ENCODE measurements around the gene C6orf163.

Gene C6orf163

DNA sequence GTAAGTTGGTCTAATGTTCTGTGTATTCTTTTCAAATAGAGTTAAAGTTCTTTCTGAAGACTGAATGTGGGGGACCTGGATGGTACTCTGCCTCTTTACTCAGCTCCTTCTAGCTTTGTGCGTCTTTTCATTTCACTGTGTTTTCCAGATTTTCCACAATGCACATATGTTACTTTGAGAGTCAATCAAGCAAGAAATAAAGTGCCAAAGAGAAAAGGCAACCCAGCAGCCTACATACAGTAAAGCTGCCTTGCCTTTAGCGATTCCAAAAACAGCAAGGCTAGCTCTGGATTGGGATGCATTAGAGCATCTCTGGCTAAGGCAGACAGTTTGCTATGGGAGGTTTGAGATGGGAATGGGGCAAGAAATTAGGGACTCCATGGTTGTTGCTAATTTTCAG lies 5.3 kb downstream of the C6orf163 start:
- no peak for TF ChIP-seq Cebpa-rat (IDR thresholded peaks at IDR 0.05)
- Histone ChIP-seq H3K4me3 (no peak overlapping the region), H3K9ac (no peak overlapping the region), H3K36me3 (no peaks in the 10 kb centered on the region), H4K20me1 (no peaks in the 10 kb centered on the region), H3K27ac (no peak overlapping the region), H3K9me3 (replicated peaks in 1 of 11) (no peaks in the 10 kb centered on the region), H3K4me1 (no peaks in the 10 kb centered on the region; a peak in 1 of 20 replicates), H3K27me3 (no peaks in the 10 kb centered on the region), H3K4me2 (no peak overlapping the region)

DNA sequence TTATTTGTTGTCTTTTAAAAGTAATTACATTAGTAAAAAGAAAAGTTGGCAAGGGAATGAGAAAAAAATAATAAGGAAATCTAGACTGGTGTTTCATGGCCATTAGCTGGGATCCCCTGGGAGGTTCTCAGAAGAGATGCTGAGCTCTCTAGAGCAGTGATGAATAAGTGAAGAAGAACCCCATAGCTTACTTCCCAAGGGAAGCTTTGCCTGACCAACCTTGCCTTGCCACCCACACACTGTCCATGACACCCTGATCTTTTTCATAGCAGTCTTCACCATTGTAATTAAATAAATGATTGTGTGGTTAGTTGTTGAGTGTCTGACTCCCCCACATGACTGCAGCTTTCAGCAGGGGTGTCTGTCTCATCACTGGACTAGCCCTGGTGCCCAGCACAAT lies 5.9 kb downstream of the C6orf163 start:
- Histone ChIP-seq H3K9ac (no peak overlapping the region), H3K4me2 (no peak overlapping the region), H3K9me3 (replicated peaks in 1 of 11) (no peaks in the 10 kb centered on the region), H3K36me3 (no peaks in the 10 kb centered on the region), H3K27ac (no peak overlapping the region), H3K27me3 (no peaks in the 10 kb centered on the region), H3K4me3 (no peak overlapping the region), H4K20me1 (no peaks in the 10 kb centered on the region), H3K4me1 (no peaks in the 10 kb centered on the region; a peak in 1 of 20 replicates)
- TF ChIP-seq Cebpa-rat (IDR thresholded peaks at IDR 0.05): no peak

DNA sequence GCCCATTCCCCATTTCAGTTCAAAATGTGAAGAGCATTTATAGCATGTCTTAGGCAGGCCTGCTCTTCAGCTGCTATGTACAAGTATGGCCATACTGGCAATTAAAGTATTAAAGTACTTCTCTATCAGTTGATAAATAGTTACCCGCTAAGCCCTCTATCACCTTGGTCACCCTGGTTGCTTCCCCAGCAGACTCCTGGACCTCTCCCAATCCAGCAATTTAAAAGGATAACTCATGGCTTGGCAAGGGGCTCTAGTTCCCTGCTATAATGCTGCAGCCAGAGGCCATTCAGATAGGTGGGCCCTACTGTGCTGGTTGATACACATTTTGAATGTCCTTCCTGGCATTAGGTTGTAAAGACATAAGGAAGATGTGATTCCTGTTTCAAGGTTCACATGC lies 7.0 kb downstream of the C6orf163 start:
- Histone ChIP-seq H3K27ac (no peak overlapping the region), H3K36me3 (no peaks in the 10 kb centered on the region), H3K9ac (no peak overlapping the region), H4K20me1 (no peaks in the 10 kb centered on the region), H3K4me2 (no peak overlapping the region), H3K27me3 (no peaks in the 10 kb centered on the region), H3K9me3 (replicated peaks in 1 of 11) (no peaks in the 10 kb centered on the region), H3K4me3 (no peak overlapping the region), H3K4me1 (no peaks in the 10 kb centered on the region; a peak in 1 of 20 replicates)
- no peak for TF ChIP-seq Cebpa-rat (IDR thresholded peaks at IDR 0.05)

DNA sequence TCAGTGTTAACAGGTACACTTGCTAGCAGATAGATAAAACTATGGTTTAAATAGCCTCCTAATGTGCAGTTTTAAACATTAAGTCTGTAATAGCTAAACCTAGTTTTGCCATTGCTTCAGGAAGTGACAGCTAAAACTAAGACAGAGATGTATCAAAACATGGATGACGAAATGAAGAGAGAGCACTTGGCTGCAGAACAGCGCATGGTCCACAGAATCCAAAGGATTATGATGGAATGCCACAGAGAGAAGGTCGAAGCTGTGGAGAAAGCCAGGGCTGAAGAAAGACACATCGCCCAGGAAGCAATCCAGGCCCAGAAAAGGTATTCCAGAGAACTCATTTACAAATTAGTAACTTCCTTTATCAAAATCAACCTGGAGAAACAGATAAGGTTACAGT lies 11.6 kb downstream of the C6orf163 start:
- Histone ChIP-seq H3K4me3 (no peak overlapping the region), H3K9ac (no peak overlapping the region), H4K20me1 (no peaks in the 10 kb centered on the region), H3K9me3 (replicated peaks in 1 of 11) (no peaks in the 10 kb centered on the region), H3K36me3 (no peaks in the 10 kb centered on the region), H3K27ac (no peak overlapping the region), H3K27me3 (no peaks in the 10 kb centered on the region), H3K4me1 (no peaks in the 10 kb centered on the region), H3K4me2 (no peak overlapping the region)
- TF ChIP-seq Cebpa-rat (IDR thresholded peaks at IDR 0.05): no peak

DNA sequence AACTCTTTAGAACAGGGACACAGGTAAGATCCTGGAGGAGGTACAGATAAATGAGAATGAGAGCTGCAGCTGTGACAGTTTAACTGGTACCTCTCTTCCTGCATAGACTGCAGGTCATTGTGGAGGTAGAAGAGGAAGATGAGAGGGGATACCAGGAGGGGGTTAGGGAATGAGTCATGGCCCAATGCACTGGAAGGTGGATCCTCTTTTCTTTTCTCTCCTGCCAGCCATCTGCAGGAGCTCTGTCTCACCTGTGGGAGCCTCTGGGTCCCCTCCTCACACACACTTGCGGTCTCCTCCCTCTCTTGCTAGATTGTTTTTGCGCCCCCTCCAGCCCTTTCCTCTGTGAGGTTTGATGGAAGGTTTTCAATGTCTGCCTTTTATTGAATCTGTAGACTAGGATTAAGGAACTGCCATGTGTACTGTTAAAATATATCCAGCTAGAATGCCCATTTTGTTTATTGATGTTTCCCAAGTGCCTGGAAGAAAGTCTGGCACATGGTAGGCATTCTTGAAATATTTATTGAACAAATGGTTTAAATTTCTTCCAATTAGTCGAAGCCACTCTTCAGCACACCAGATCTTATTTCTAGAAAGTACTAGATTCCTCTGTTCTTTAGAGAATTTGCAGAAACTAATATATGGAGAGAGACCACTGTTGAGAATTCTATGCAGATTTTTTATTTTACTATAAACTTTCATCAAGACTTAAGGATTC lies 13.0 kb downstream of the C6orf163 start:
- TF ChIP-seq Cebpa-rat (IDR thresholded peaks at IDR 0.05): no peak
- H3K4me3 ChIP-seq: no peak overlapping the region

DNA sequence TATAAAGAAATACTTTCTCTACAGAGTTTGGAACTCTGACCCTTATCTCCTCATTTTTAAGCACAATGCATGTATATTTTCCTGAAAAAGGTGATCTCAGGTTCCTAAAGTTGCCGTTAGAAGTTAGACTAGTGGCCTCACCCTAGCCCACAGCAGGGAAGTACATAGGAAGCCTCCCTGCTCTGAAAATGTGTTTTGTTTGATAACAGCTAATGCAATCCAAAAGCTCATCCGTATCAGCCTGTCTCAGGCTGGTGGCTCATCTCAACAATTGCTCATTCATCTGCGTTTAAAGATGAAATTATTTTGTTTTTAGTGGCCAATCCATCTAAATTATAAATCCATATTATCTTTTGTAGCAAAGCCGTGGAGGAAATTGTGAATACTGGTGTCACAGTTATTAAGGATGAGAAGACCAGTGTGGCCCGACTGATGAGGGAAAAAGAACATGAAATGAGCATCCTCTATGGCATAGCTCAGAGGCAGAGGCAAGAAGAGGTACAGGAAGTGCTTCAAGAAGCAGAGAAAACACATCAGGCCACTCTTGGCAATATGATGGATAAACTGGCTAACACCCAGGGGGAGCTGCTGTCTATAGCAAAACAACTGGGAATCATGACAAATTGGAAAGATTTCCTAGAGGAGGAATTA lies 20.1 kb downstream of the C6orf163 start:
- Histone ChIP-seq H3K4me1 (no peaks in the 10 kb centered on the region), H3K9ac (no peak overlapping the region), H3K27me3 (no peaks in the 10 kb centered on the region), H4K20me1 (no peaks in the 10 kb centered on the region), H3K36me3 (no peaks in the 10 kb centered on the region), H3K9me3 (replicated peaks in 1 of 11) (peaks cover 17 to 37% (median 30%) of the 10 kb centered on the region in 11 experiments; a peak in 21 of 22 replicates), H3K4me3 (no peak overlapping the region), H3K4me2 (no peak overlapping the region), H3K27ac (no peak overlapping the region)
- no peak for TF ChIP-seq Cebpa-rat (IDR thresholded peaks at IDR 0.05)

More for the DNA sequence above, 13.0 kb downstream of the C6orf163 start:
- no peak overlapping the region for H3K27ac ChIP-seq
- H3K4me2 ChIP-seq: no peak overlapping the region
- H3K4me1 ChIP-seq: no peaks in the 10 kb centered on the region
- no peaks in the 10 kb centered on the region for H3K36me3 ChIP-seq
- no peaks in the 10 kb centered on the region for H4K20me1 ChIP-seq
- H3K27me3 ChIP-seq: no peaks in the 10 kb centered on the region
- H3K9ac ChIP-seq: no peak overlapping the region
- H3K9me3 ChIP-seq (replicated peaks in 1 of 11): no peaks in the 10 kb centered on the region

DNA sequence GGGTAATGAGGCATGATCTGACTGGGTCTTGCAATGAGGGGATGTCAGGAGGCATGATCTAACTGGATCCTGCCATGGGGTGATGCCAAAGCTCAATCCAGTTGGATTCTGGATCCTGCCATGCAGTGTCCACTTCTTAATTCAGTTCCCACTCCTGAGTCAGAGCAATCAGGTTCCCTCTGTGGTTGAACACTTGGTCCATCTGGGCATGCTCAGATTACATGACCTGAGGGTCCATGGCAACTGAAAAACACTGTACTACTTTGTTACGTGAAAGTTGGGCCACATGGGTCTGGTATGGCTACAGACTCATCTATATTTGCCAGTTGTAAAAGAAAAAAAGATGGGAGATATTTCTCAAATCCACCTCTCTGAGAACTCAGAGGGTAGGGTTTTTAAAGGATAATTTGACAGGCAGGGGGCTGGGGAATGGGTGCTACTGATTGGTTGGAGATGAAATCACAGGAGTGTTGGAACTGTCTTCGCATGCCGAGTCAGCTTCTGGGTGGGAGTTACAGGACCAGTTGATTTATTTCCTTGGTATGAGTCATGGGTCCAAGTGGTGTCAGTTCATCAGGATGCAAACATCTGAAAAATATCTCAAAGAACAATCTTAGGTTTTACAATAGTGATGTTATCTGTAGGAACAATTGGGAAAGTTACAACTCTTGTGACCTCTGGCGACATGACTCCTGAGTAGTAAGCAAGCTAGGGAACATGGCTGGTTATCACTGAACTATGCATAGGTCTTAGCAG lies 21.6 kb downstream of the C6orf163 start:
- TF ChIP-seq Cebpa-rat (IDR thresholded peaks at IDR 0.05): no peak
- no peak overlapping the region for H3K4me2 ChIP-seq

DNA sequence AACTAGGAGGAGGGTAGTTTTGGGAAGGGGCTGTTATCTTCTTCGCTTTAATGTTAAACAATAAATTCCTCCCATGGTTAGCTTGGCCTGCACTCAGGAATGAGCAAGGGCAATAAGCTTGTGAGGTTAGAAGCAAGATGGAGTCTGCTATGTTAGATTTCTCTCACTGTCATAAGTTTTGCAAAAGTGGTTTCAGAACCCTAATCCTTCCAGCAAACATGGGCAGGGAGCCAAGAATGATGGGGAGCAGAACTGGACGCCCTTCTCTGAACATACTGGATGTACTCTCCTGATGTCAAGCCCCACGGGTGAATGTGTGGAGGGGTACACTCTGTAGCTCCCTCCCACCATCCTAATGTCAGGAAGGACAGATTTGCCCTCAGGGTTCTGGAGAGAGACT lies 22.3 kb downstream of the C6orf163 start:
- H4K20me1 ChIP-seq: no peaks in the 10 kb centered on the region
- H3K9ac ChIP-seq: no peak overlapping the region
- no peaks in the 10 kb centered on the region for H3K4me1 ChIP-seq
- peaks cover 17 to 40% (median 30%) of the 10 kb centered on the region in 11 experiments; a peak in 21 of 22 replicates for H3K9me3 ChIP-seq (replicated peaks in 1 of 11)
- H3K4me3 ChIP-seq: no peak overlapping the region
- H3K4me2 ChIP-seq: no peak overlapping the region
- H3K27ac ChIP-seq: no peak overlapping the region
- TF ChIP-seq Cebpa-rat (IDR thresholded peaks at IDR 0.05): no peak
- H3K36me3 ChIP-seq: no peaks in the 10 kb centered on the region
- H3K27me3 ChIP-seq: no peaks in the 10 kb centered on the region

More for the DNA sequence above, 21.6 kb downstream of the C6orf163 start:
- no peaks in the 10 kb centered on the region for H3K4me1 ChIP-seq
- H3K9ac ChIP-seq: no peak overlapping the region
- H3K9me3 ChIP-seq (replicated peaks in 1 of 11): peaks cover 17 to 40% (median 30%) of the 10 kb centered on the region in 11 experiments; a peak in 21 of 22 replicates
- H3K4me3 ChIP-seq: no peak overlapping the region
- no peaks in the 10 kb centered on the region for H4K20me1 ChIP-seq
- no peak overlapping the region for H3K27ac ChIP-seq
- no peaks in the 10 kb centered on the region for H3K36me3 ChIP-seq
- H3K27me3 ChIP-seq: no peaks in the 10 kb centered on the region

DNA sequence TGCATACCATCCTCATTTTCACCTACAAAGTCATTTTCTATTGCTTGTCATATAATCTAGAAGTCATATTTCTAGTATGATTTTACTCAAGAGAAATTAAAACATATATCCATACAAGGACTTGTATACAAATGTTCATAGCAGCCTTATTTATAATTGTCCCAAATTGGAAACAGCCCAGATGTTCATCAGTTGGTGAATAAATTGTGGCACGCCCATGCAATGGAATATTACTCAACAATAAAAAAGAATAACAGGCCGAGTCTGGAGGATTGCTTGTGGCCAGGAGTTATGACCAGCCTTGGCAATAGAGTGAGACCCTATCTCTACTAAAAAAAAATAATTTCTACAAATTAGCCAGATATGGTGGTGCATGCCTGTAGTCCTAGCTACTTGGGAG lies 28.8 kb downstream of the C6orf163 start:
- no peak overlapping the region for H3K9ac ChIP-seq
- H3K9me3 ChIP-seq (replicated peaks in 1 of 11): peaks cover 10 to 18% (median 12%) of the 10 kb centered on the region in 11 experiments; a peak in 16 of 22 replicates
- TF ChIP-seq Cebpa-rat (IDR thresholded peaks at IDR 0.05): no peak
- H3K36me3 ChIP-seq: no peaks in the 10 kb centered on the region
- H3K4me2 ChIP-seq: no peak overlapping the region
- H3K4me3 ChIP-seq: no peak overlapping the region
- H3K27me3 ChIP-seq: no peaks in the 10 kb centered on the region
- no peak overlapping the region for H3K27ac ChIP-seq
- peaks cover 5 to 17% (median 9%) of the 10 kb centered on the region in 10 experiments; a peak in 17 of 20 replicates for H3K4me1 ChIP-seq
- H4K20me1 ChIP-seq: no peaks in the 10 kb centered on the region
